ENCODE data around the gene CCDC33. TPM values are rescaled to one million over a fixed set of nuclear protein-coding genes. Genes with fewer than 3 reads are reported as not detected.
A peak's percentile ranks its signal among the peaks of the same experiment; 100 is the strongest.

The CCDC33 gene
- total RNA-seq, 2 experiments from 2014 or later: not detected

DNA sequence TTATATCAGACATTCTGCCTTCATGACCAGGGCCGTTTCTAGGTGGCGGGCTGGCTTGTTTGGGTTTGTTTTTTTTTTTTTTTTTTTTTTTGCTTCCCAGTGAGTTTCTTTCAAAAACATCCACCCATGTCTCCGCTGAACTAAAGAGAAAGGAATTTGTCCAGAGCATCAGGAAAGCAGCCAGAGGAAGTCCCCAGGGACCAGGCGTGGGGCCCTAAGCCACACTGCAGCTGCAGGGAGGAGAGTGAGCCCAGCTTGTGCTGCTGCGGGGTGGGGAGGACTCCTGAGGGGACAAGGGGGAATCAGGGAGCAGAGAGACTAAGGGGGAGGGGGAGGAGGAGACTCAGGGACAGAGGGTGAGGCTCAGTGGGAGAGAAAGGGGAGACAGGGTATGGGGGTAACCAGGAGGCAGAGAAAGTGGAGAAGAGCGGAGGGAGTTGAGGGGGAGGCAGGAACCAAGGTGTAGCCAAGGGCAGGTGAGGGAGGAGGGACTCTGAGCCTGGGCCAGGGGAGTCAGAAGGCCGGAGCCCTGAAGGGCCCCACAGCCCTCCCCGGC, 81.8 kb downstream of the CCDC33 start:
- ChIA-PET CTCF (interaction anchor here (0.9 kb wide), 1 partner anchor 8 kb away, joined by 3 read pairs; no protein-coding TSS in a partner anchor), POLR2A (no interaction called here)

DNA sequence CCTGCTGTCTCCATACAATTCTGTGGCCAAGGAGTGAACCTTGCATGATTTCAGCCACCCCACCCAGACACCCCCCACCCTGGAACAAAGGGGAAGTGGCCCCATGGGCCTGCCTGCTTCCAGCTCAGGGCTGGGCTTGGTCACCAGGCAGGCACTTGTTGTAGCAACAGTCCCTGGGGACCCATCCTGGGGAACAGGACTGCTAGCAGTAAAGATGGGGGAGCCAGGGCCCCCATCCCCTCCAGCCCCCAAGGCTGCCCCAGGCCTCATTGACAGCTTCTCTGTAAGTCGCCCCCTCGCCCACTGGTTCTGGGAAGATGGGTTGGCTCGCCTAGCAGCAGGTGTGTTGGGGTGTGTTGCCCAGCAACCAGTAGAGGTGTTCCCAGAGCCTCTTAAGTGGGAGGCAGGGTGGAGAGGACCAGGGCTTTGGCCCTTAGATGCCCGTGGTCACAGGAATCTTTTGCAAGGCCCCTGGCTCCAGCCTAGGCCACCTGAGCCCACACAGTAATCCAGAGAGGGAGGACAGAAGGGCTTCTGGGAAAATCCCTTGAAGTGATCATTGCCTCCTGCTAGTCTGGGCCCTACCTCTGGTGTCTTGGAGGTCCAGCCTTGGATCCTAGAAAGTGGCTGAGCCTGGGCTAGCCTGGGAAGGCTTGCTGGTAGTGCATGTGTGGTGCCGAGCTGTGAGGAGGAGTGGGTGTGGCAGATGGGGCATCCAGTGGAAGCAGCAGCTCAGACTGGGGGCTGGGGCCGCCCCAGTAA, 82.4 kb downstream of the CCDC33 start:
- H3K27me3 Mint-ChIP-seq: no peaks in the 10 kb centered on the region
- no peak for DNase-seq
- POLR2A ChIA-PET: no interaction called here
- no peak overlapping the region for H3K27ac Mint-ChIP-seq
- no peaks in the 10 kb centered on the region for H3K9me3 Mint-ChIP-seq
- H3K4me3 Mint-ChIP-seq: no peak overlapping the region
- H3K4me1 Mint-ChIP-seq: peaks cover 31% of the 10 kb centered on the region
- H3K36me3 Mint-ChIP-seq (ENCODE audit: low read depth): no peaks in the 10 kb centered on the region
- CTCF ChIA-PET: interaction anchor here (0.9 kb wide), 1 partner anchor 9 kb away, joined by 3 read pairs; no protein-coding TSS in a partner anchor

More for the DNA sequence above, 81.8 kb downstream of the CCDC33 start:
- no peak overlapping the region for H3K27ac Mint-ChIP-seq
- peaks cover 31% of the 10 kb centered on the region for H3K4me1 Mint-ChIP-seq
- no peaks in the 10 kb centered on the region for H3K36me3 Mint-ChIP-seq (ENCODE audit: low read depth)
- DNase-seq: no peak
- H3K4me3 Mint-ChIP-seq: no peak overlapping the region
- H3K9me3 Mint-ChIP-seq: no peaks in the 10 kb centered on the region
- no peaks in the 10 kb centered on the region for H3K27me3 Mint-ChIP-seq

DNA sequence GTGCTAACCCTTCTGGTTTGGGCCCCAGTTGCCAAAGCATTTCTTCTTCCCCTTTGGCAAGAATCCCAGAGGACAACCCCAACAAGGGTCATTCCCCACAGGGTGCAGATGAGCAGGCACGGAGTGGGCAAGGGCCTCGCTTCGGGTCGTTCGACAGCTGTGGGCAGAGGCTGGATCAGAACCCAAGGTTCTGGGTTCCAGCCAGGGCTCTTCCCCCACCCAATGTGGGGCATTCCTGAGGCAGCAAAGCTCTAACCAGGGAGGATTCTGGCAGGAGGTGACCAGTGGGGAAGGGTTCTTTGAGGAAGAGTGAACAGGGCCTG, 83.0 kb downstream of the CCDC33 start:
- H3K36me3 Mint-ChIP-seq (ENCODE audit: low read depth): no peaks in the 10 kb centered on the region
- no peaks in the 10 kb centered on the region for H3K27me3 Mint-ChIP-seq
- no peak overlapping the region for H3K27ac Mint-ChIP-seq
- H3K9me3 Mint-ChIP-seq: no peaks in the 10 kb centered on the region
- no peak for DNase-seq
- ChIA-PET POLR2A (no interaction called here), CTCF (interaction anchor here (1.2 kb wide), 1 partner anchor 11 kb away, joined by 5 read pairs; no protein-coding TSS in a partner anchor)
- H3K4me1 Mint-ChIP-seq: peaks cover 31% of the 10 kb centered on the region
- H3K4me3 Mint-ChIP-seq: no peak overlapping the region

DNA sequence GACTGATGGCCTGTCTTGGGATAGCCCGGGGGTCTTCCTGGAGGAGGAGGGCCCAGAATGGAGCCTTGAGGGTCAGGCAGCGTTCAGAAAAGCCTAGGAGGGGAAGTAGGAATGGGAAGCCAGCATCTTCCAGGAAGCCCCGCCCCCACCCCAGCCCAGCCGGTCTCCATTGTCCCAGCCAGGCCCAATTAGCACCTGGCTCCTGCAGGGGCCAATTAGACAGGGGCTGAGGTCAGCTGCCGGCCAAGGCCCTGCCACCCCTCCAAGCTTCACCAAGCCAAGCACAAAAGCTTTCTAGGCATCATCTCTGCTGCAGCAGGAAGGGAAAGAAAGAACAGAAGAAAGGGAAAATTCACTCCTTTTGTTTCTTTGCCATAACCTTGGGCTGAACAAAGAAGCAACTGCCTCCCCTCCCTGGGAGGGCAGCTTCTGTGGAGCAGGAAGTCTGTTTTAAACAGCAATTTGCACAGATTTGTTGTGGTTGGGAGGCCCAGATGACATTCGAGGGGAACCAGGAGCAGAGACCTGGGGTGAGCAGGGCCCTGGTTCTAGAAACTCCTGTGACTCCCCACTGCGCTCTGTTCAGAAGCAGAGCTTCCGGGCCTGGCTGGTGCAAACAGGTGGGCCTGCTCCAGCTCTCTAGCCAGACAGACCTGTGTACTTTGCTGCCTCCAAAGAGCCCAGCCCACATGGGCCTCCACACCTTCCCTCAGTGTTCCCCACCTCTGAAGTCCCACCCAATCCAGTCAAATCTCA, 83.6 kb downstream of the CCDC33 start:
- Mint-ChIP-seq H3K27ac (no peak overlapping the region), H3K9me3 (no peaks in the 10 kb centered on the region), H3K4me3 (no peak overlapping the region), H3K27me3 (peaks cover 2% of the 10 kb centered on the region), H3K36me3 (ENCODE audit: low read depth) (no peaks in the 10 kb centered on the region), H3K4me1 (peaks cover 25% of the 10 kb centered on the region)
- CTCF ChIA-PET: interaction anchor here (1.2 to 1.9 kb wide), 2 partner anchors 12 to 192 kb away, joined by 5 to 9 read pairs; no protein-coding TSS in a partner anchor
- DNase-seq: no peak
- POLR2A ChIA-PET: interaction anchor here (1.6 kb wide), 1 partner anchor 192 kb away, joined by 3 read pairs; no protein-coding TSS in a partner anchor

DNA sequence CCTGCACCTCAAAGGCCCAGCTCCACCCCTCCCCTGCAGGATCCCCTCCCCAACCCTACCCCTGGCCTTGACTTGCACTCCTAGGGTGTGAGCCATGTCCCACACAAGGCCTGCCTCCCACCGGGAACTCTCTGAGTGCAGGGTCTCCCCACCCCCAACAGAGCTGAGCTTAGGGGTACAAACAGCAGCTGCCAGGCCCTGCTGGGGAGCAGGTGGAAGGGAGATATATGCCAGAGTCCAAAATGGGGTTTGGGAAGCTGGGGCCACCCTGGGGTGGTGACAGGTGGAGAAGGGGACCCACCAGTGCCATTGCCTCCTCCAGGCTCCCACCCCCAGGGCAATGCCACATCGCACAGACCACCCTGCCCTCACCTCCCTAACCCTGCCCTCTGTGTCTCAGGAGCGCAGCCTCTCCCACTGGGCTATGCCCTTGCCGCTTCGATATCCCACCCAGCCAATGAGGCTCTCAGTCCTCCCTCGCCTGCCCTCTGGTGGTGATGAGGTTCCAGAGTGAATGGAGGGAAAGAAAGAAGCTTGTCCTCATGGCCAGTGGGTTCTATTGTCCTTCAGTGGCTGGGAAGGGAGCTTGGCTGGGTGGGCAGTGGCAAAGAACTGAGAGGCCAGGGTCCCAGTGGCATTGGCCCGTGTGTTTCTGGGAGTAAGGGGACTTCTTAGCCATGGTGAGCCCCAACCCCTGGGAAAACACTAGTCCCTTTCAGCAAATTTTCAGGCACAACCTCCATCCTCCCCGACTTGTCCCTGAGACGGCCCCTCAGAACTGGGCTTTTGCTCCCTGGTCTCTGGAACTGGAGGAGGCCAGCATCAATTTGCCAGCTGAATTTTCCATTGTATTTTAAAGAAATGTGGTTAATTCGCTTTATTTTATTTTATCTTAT, 84.5 kb downstream of the CCDC33 start:
- Mint-ChIP-seq H3K36me3 (ENCODE audit: low read depth) (no peaks in the 10 kb centered on the region), H3K4me3 (no peak overlapping the region), H3K27ac (no peak overlapping the region), H3K4me1 (peaks cover 17% of the 10 kb centered on the region), H3K9me3 (no peaks in the 10 kb centered on the region), H3K27me3 (peaks cover 2% of the 10 kb centered on the region)
- ChIA-PET CTCF (interaction anchor here (0.7 to 2.9 kb wide), 9 partner anchors 9 to 954 kb away, joined by 3 to 15 read pairs (median 4); no protein-coding TSS in a partner anchor), POLR2A (interaction anchor here (1.6 kb wide), 1 partner anchor 193 kb away, joined by 3 read pairs; no protein-coding TSS in a partner anchor)
- DNase-seq: peak; percentile 42

DNA sequence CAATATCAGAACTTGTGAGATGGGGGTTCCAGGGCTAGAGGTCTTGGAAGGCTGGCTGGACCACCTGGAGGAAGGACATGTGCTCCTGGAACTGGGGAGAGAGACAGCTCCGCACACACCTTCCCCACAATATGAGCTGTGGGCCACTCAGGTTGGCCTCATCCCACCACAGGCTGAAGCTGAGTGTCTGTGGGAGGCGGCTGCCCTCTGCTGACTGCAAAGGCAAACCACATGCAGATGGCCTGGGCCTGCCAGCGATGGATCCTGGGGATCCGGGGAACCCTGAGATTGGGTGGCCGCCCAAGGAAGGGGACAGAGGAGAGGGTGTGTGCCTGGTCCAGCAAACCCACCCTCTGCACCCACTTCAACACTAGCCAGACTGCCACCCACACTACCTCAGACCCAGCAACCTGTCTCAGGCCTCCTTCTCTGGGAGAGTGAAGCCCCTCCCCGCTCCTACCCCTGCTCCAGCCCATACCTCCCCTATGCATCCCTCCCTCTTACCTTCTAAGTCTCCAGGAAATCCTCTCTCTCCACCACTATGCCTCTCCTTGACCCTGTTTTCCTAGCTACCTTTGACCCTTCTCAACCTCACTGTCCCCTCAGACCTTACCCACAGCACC, 86.5 kb downstream of the CCDC33 start:
- Mint-ChIP-seq H3K27me3 (peaks cover 2% of the 10 kb centered on the region), H3K27ac (no peak overlapping the region), H3K9me3 (no peaks in the 10 kb centered on the region), H3K4me3 (no peak overlapping the region), H3K36me3 (ENCODE audit: low read depth) (no peaks in the 10 kb centered on the region), H3K4me1 (peaks cover 3% of the 10 kb centered on the region)
- ChIA-PET CTCF (interaction anchor here (0.6 to 2.9 kb wide), 12 partner anchors 11 to 395 kb away, joined by 3 to 15 read pairs (median 4); no protein-coding TSS in a partner anchor), POLR2A (no interaction called here)
- DNase-seq: peak; percentile 67

DNA sequence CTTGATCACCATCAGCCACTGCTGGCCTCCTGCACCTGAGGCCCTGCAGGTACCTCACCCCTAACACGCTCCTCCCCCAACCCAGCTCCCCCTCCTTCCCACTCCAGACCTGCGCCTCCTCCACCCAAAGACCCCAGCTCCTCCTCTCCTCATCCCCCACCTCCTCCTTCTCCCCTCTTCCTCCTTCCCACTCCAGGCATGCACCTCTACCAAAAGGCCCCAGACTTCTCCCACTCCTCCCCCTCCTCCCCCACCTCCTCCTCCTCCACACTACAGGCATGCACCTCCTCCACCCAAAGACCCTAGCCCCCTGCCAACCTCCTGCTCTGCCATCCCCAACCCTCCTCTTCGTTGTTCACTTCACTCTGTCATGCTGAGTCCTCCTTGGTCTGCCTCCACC, 88.6 kb downstream of the CCDC33 start:
- Mint-ChIP-seq H3K36me3 (ENCODE audit: low read depth) (no peaks in the 10 kb centered on the region), H3K27ac (no peak overlapping the region), H3K27me3 (peaks cover 2% of the 10 kb centered on the region), H3K4me1 (peaks cover 8% of the 10 kb centered on the region), H3K9me3 (no peaks in the 10 kb centered on the region), H3K4me3 (no peak overlapping the region)
- no peak for DNase-seq
- ChIA-PET POLR2A (no interaction called here), CTCF (no interaction called here)

DNA sequence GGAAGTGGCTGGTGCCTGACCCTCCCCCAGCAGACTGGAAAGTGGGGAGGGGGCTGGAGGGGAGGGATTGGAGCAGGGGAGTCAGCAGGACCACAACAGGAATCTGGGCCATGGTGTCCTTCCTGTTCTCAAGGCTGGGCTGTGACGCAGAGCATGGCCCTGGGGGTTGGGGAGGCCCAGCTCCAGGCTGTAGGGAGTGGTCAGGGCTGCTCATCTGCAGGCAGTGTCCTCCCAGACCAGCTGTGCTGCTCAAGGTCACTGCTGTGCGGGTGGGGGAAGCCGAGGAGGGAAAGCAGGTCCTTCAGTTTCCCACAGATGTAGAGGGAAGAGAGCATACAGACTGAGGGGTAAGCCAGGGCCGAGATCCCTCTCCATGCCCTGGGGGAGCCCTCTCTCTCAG, 90.6 kb downstream of the CCDC33 start:
- peaks cover 6% of the 10 kb centered on the region for H3K4me1 Mint-ChIP-seq
- no peak overlapping the region for H3K27ac Mint-ChIP-seq
- CTCF ChIA-PET: no interaction called here
- POLR2A ChIA-PET: no interaction called here
- peaks cover 2% of the 10 kb centered on the region for H3K27me3 Mint-ChIP-seq
- DNase-seq: no peak
- no peak overlapping the region for H3K4me3 Mint-ChIP-seq
- no peaks in the 10 kb centered on the region for H3K9me3 Mint-ChIP-seq
- no peaks in the 10 kb centered on the region for H3K36me3 Mint-ChIP-seq (ENCODE audit: low read depth)

DNA sequence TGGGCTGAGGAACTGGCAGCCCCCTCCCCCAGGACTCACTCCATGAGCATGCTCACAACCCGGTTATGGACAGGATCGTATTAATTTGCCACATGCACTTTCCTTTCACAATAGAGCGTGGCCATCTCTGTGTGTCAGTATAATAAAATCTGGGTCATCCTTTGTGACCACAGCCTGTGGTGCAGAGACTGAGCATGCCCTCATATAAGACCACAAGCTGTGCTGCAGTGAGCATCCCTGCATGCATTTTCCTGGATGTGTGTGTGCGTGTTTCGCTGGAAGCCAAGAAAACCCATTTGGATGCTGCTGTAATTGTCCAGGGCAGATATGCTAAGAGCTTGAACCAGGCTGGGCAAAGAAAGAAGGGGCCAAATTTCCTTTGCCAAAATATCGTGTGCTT, 91.6 kb downstream of the CCDC33 start:
- ChIA-PET POLR2A (no interaction called here), CTCF (no interaction called here)
- H3K4me3 Mint-ChIP-seq: no peak overlapping the region
- H3K4me1 Mint-ChIP-seq: peaks cover 6% of the 10 kb centered on the region
- H3K36me3 Mint-ChIP-seq (ENCODE audit: low read depth): no peaks in the 10 kb centered on the region
- no peaks in the 10 kb centered on the region for H3K9me3 Mint-ChIP-seq
- H3K27ac Mint-ChIP-seq: no peak overlapping the region
- peaks cover 2% of the 10 kb centered on the region for H3K27me3 Mint-ChIP-seq
- DNase-seq: no peak

DNA sequence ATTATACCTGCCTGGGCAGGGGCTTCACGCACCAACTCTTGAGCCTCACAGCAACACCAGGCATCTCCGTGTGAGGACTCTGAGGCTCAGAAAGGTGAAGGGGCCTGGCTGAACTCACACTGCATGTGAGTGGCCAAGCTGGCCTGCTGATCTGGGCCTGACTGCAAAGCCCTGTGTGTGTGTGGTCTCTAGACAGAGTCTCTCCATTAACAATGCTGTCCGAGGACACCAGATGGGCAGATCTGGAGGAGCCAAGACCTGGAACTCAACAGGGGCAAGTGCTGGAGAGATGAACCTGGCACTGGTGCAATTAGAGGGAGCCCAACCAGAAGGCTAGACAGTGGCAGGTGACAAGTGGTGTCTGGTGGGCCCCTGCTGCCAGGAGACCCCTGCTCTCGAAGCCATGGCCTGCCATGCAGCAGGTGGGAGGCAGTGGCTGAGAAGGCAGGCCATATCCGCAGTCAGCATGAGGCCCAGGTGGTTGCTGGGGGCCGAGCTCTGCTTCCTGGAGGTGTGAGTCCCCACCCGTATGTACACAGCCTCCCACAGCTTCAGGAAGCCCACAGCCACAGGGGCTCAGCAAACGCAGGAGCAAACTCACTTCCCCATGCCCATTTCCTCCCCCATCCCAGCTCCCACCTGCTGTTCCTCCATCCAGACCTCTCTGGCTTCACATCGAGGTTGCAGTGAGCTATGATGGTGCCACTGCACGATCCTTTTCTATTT, 92.4 kb downstream of the CCDC33 start:
- DNase-seq: no peak
- no peaks in the 10 kb centered on the region for H3K9me3 Mint-ChIP-seq
- H3K27ac Mint-ChIP-seq: no peak overlapping the region
- peaks cover 2% of the 10 kb centered on the region for H3K27me3 Mint-ChIP-seq
- ChIA-PET CTCF (no interaction called here), POLR2A (interaction anchor here (0.6 kb wide), 1 partner anchor 37 kb away, joined by 3 read pairs; no protein-coding TSS in a partner anchor)
- H3K4me3 Mint-ChIP-seq: no peak overlapping the region
- no peaks in the 10 kb centered on the region for H3K36me3 Mint-ChIP-seq (ENCODE audit: low read depth)
- H3K4me1 Mint-ChIP-seq: peaks cover 6% of the 10 kb centered on the region

DNA sequence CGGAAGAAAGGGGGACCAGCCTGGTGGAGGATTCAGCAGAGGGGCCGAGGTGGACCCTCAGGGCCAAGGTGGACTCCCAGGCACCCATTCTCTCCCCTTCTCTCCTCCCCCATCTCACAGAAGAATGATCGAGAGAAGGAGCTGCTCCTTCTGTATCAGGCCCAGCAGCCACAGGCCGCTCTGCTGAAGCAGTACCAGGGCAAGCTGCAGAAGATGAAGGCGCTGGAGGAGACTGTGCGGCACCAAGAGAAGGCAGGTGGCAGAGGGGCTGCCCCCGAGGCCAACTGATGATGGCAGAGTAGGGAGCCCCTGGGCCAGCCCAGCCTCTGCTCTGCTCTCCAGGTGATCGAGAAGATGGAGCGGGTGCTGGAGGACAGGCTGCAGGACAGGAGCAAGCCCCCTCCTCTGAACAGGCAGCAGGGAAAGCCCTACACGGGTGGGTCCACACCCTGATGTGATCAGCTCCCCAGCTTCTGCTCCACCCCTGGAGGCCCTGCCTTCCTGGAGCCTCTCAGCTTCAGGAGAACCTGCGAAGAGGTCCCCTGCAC, 94.8 kb downstream of the CCDC33 start:
- no peak overlapping the region for H3K4me3 Mint-ChIP-seq
- no peaks in the 10 kb centered on the region for H3K9me3 Mint-ChIP-seq
- CTCF ChIA-PET: no interaction called here
- H3K27ac Mint-ChIP-seq: no peak overlapping the region
- no peak for DNase-seq
- H3K36me3 Mint-ChIP-seq (ENCODE audit: low read depth): no peaks in the 10 kb centered on the region
- POLR2A ChIA-PET: no interaction called here
- no peaks in the 10 kb centered on the region for H3K27me3 Mint-ChIP-seq
- H3K4me1 Mint-ChIP-seq: peaks cover 6% of the 10 kb centered on the region

DNA sequence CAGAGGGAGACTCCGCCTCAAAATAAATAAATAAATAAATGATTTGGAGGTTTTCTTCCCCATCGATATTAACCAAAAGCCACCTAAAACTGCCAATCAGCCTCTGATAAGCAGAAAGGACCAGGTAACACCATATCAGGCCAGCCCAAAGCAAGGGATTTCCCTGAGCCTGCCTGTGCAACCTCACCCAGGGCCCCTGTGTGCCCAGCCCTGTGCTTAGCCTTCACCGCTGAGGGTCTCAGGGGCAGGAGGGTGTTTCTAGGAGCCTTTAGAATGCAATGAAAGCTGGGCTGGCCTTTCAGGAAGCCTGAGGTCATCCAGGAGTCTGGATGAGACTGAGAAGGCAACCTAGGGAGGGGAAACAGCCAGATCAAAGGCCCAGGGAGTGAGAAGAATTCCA, 95.9 kb downstream of the CCDC33 start:
- CTCF ChIA-PET: no interaction called here
- Mint-ChIP-seq H3K36me3 (ENCODE audit: low read depth) (no peaks in the 10 kb centered on the region), H3K27ac (no peak overlapping the region)

More for the DNA sequence above, 95.9 kb downstream of the CCDC33 start:
- no peak for DNase-seq
- Mint-ChIP-seq H3K27me3 (no peaks in the 10 kb centered on the region), H3K4me1 (peaks cover 6% of the 10 kb centered on the region), H3K9me3 (no peaks in the 10 kb centered on the region), H3K4me3 (no peak overlapping the region)
- POLR2A ChIA-PET: no interaction called here

Measured in activated CD4-positive, alpha-beta memory T cell treated with anti-CD3 and anti-CD28 coated beads, Interleukin-2, amount 10 ng/mL, durations not matched to agents 7 days and 5 days (primary cell).